Glomerular visceral epithelial cell (primary cell): Measurements from ENCODE around the gene LRRC34.

Source experiments
- DNase-seq: peaks from one replicate; pipeline ENCODE4 v3.0.0-alpha.2; 2016; ENCODE audit errors: extremely low spot score

LRRC34 gene

DNA sequence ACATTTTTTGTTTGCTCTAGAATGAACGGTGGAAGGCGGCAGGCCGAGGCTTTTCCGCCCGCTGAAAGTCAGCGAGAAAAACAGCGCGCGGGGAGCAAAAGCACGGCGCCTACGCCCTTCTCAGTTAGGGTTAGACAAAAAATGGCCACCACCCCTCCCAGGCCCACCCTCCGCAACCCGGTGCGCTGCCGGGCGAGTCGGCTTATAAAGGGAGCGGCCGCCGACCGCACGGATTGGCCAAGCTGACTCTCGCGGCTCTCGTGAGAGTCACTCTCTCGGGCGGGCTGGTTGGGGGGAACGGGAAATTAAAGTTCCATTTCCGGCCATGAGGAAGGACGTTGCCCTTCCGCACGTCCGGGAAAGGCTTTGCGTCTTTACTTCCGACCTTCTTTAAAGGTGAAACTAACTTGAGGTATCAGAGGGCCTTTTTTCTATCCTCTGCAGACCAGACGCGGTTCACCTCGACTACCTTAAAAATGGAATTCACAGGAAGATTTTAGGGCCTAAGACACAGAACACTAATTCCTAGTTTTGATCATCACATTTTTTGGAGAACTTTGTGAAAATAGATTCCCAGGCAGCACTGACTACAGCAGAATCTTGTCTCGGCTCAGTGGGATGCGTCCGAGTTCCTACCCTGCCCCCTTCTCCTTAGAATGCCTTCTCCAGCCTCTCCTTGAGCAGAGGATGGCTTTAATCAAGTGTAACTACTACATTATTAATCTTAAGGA, 47.7 kb downstream of the LRRC34 start, which contains the start of gene TERC:
TERC (minus strand) TSS at position 179 of the 731 bp plus-strand sequence.
- DNase-seq, result peak; percentile 83

- peak; percentile 28 for DNase-seq
Measured at GRCh38 chr3:169764312-169764881, 48.3 kb downstream of the LRRC34 start.

- DNase-seq, result no peak
Measured at GRCh38 chr3:169760479-169760878, 52.2 kb downstream of the LRRC34 start.

DNA sequence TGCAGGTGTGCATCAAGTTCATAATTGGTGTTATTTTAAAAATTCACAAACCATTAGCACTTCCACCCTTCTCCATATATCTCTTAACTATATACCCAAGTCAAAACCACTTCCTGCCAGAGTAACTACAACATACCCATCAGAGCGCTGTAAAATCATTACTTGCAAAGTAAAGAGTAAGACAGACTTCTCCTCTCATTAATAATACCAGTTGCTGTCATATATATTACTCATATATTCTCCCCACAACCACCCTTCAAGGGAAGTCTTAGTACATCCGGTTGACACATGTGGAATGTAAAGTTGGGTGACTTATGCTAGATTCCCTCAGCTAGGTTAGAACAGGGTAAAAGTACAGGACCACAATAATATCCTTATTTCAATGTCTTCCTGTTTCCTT, 53.4 kb downstream of the LRRC34 start:
- DNase-seq, result peak; percentile 63

DNA sequence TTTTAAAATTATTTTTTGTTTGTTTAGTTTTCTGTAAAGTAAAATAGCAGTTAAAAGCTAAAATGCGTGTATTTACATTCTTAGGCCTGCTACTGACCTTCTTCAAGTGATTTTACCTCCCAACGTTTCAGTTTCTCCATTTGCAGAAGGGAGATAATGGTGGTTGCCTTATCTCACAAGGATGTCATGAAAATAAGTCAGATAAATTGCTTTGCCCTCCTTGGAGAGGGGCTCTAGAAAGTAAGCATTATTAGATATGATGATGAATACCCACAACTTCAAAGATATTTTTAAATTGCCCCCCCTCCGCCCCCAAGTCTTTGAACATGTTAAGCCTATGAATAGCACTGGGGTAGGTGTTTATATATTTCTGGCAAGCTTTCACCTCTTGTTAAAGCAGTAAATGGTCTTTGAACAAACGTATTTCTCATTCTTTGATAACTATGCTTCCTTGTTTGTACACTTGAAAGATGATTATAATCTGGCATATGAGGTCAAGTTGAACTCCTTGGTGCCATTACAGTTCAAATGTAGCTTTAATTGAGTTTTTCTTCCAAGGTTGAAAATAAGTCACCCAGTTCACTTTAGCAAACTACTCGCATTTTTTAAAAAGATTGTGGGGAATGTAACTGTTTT, 54.2 kb downstream of the LRRC34 start:
- DNase-seq, result no peak

DNA sequence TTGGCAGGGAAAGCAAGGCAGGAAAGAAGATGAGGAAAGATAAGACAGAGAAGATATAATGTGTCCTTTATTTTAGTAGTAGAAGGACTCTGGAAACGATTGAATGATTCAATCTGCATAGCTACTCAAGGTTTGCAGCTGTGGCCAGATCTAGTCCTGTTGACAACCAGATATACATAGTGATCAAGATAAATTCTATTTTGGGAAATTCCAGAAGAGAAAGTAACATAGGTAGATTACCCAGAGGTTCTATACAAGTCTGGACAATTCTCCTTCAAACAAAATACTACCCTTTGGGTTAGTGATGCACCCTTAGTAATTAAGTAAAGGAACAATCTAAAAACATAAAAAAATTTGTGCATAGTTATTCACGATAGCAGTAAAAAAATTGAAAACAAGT, 57.2 kb downstream of the LRRC34 start:
- DNase-seq, result no peak

GRCh38 chr3:169754711-169755110, 58.0 kb downstream of the LRRC34 start:
- no peak for DNase-seq

DNA sequence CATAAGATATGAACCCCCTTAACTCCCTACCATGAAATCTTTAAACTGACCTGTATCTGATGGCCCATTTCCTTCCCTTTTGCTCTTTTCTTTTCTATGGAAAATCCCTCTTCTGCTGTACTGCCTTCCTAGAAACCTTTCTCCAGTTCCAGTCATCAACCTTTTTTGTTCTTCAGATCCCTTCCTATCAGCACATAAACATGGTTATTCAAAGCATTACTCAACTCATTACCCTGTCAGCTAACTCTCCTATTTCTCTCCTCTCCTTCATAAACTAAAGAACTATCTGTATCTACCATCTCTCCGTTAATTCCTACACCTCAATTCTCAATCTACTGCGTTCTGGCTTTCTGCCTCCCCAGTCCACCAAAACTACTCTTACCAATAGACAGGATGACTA, 60.8 kb downstream of the LRRC34 start:
- no peak for DNase-seq

- no peak for DNase-seq
Measured at GRCh38 chr3:169750665-169751064, 62.0 kb downstream of the LRRC34 start.

DNA sequence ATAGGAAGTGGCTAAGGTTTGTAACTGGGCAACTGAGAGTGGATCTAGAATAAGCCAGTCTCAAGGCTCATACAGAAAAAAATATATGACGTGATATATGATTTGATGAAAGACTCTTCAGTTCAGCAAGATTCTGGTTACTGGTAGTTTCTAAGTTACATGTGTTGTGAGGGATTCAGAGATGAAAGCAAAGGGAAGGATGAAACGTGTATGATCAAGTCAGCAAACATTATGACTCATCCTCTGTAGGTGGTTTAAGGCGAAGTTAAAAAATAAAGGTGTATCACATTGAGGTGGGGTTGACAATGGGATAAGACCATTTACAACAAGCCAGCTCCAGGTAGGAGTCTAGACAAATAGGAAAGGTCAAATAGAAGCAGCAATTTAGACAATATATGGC, 64.0 kb downstream of the LRRC34 start:
- no peak for DNase-seq

GRCh38 chr3:169746924-169747323, 65.8 kb downstream of the LRRC34 start:
- DNase-seq, result no peak

DNA sequence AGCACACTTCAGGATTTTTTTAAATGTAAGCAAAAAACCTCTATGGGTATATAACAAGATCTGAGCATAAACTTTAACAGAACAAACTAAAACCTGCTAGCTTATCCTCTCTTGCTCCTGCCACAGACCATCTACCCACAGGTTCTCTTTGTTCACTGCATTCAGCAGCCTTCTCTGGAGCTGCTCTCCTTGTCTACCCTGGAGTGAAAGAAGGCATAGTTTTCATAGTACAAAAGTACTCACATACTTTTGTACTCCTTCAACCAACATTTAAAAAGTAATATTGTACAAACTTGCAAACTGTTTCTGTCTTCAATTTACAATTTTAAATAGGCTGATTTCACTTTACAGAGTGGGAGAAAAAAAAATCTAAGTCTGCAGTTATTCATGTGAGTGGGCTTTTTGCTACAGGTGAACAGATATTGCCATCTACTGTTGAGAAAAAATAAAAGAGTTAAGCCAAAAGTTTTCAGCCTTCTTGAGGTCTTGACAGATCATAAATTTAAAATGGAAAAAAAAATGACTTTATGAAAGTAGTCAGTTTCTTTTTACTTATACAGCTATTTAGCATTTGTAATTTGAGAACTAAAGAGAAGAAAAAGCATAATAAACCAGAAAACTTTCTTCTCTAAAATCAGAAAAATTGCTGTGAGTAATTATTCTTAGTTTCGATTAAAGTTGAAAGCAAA, 68.2 kb downstream of the LRRC34 start:
- DNase-seq, result no peak
